CD14-positive monocyte (primary cell): ENCODE measurements around the gene BACH2. TPM values are rescaled to one million over a fixed set of nuclear protein-coding genes. Genes with fewer than 3 reads are reported as not detected.

Source experiments
- DNase-seq, 3 donors: peaks; one replicate each; pipeline ENCODE4 v3.0.0-alpha.2; 2011 to 2022
- H2AFZ ChIP-seq: 2 replicates; pipeline ENCODE4 v1.6.0; 2012; ENCODE audit warnings: mild to moderate bottlenecking, low read depth, low read length, inconsistent platforms; ENCODE audit not compliant: insufficient read depth, poor library complexity, severe bottlenecking
- H3K27ac ChIP-seq, 2 donors: 1 replicate in 1 of 2; 2 replicates in 1 of 2; pipeline ENCODE4 v1.5.1; 2012 to 2013; ENCODE audit warnings: low read length in 2 of 2, control low read depth in 1 of 2, inconsistent platforms in 1 of 2, low read depth in 1 of 2, mild to moderate bottlenecking in 1 of 2
- H3K27me3 ChIP-seq, 2 donors: one replicate each; pipeline versions ENCODE4 v1.6.0 to v1.6.1; 2011 to 2013; ENCODE audit warnings: low read length in 2 of 2; ENCODE audit not compliant: control insufficient read depth in 2 of 2, insufficient read depth in 2 of 2
- H3K36me3 ChIP-seq, 2 donors: replicated peaks in 1 of 2; 1 replicate in 1 of 2; 2 replicates in 1 of 2; pipeline versions ENCODE4 v1.5.1 to v1.6.1; 2012 to 2013; ENCODE audit warnings: low read length in 2 of 2, control low read depth in 1 of 2, inconsistent platforms in 1 of 2, mild to moderate bottlenecking in 1 of 2; ENCODE audit not compliant: insufficient read depth in 2 of 2, control insufficient read depth in 1 of 2
- H3K4me1 ChIP-seq, 2 donors: 1 replicate in 1 of 2; 2 replicates in 1 of 2; pipeline versions ENCODE4 v1.5.1 to v1.6.1; 2012 to 2013; ENCODE audit warnings: low read length in 2 of 2, control low read depth in 1 of 2, inconsistent platforms in 1 of 2, mild to moderate bottlenecking in 1 of 2, moderate library complexity in 1 of 2; ENCODE audit not compliant: insufficient read depth in 2 of 2, control insufficient read depth in 1 of 2
- H3K4me2 ChIP-seq: replicated peaks from 2 replicates; pipeline ENCODE3; 2012; ENCODE audit warnings: low read length, moderate library complexity, mild to moderate bottlenecking; ENCODE audit not compliant: poor library complexity, severe bottlenecking; ENCODE audit errors: extremely low read depth
- H3K4me3 ChIP-seq, 3 experiments: fragments of 200-600 bp in 1 of 3; sonication (generic) in 1 of 3; replicated peaks in 1 of 3; 1 replicate in 2 of 3; 2 replicates in 1 of 3; pipeline ENCODE4 v1.5.1; 2011 to 2013; ENCODE audit warnings: low read length in 3 of 3, mild to moderate bottlenecking in 3 of 3, control low read depth in 2 of 3, low read depth in 2 of 3, inconsistent platforms in 1 of 3, moderate library complexity in 1 of 3
- H3K79me2 ChIP-seq: 2 replicates; pipeline ENCODE4 v1.6.0; 2012; ENCODE audit warnings: mild to moderate bottlenecking, control low read depth, inconsistent platforms, low read length, moderate library complexity; ENCODE audit not compliant: insufficient read depth
- H3K9ac ChIP-seq: 2 replicates; pipeline ENCODE4 v1.6.0; 2017; ENCODE audit warnings: low read length, mild to moderate bottlenecking; ENCODE audit not compliant: insufficient read depth, poor library complexity, severe bottlenecking
- H3K9me3 ChIP-seq, 2 donors: replicated peaks in 1 of 2; 1 replicate in 1 of 2; 2 replicates in 1 of 2; pipeline versions ENCODE4 v1.5.1 to v1.6.1; 2012 to 2013; ENCODE audit warnings: low read length in 2 of 2, control low read depth in 1 of 2; ENCODE audit not compliant: control insufficient read depth in 1 of 2, insufficient read depth in 1 of 2
- H4K20me1 ChIP-seq: 2 replicates; pipeline ENCODE4 v1.6.0; 2012; ENCODE audit warnings: mild to moderate bottlenecking, low read length, control low read depth, moderate library complexity; ENCODE audit not compliant: insufficient read depth
- H3K27ac Mint-ChIP-seq, 7 donors: one replicate each; pipeline ENCODE4 v1.8.0; 2020; ENCODE audit warnings: mild to moderate bottlenecking in 7 of 7, mixed read lengths in 7 of 7, moderate library complexity in 6 of 7, inconsistent platforms in 2 of 7
- H3K27me3 Mint-ChIP-seq, 3 donors: one replicate each; pipeline ENCODE4 v1.8.0; 2021 to 2022; ENCODE audit warnings: low read depth in 3 of 3, mild to moderate bottlenecking in 3 of 3, mixed read lengths in 3 of 3, moderate library complexity in 3 of 3, inconsistent platforms in 1 of 3
- H3K36me3 Mint-ChIP-seq, 2 donors: one replicate each; pipeline ENCODE4 v1.8.0; 2020; ENCODE audit warnings: mixed read lengths in 2 of 2, inconsistent platforms in 1 of 2, mild to moderate bottlenecking in 1 of 2
- H3K4me1 Mint-ChIP-seq: one replicate; pipeline ENCODE4 v1.8.0; 2020; ENCODE audit warnings: mild to moderate bottlenecking, mixed read lengths
- H3K4me3 Mint-ChIP-seq, 2 donors: one replicate each; pipeline ENCODE4 v1.8.0; 2020; ENCODE audit warnings: mild to moderate bottlenecking in 2 of 2, mixed read lengths in 2 of 2, moderate library complexity in 1 of 2
- H3K9me3 Mint-ChIP-seq, 7 donors: one replicate each; pipeline ENCODE4 v1.8.0; 2020 to 2022; ENCODE audit warnings: mixed read lengths in 7 of 7, mild to moderate bottlenecking in 6 of 7, moderate library complexity in 6 of 7, inconsistent platforms in 2 of 7
- WGBS: methylation state at CpG from one replicate; pipeline ENCODE4 v1.1.5; 2013; ENCODE audit warnings: missing lambda C conversion rate; ENCODE audit not compliant: insufficient coverage; 5-methylcytosine and 5-hydroxymethylcytosine counted together
- intact Hi-C, 2 donors: fragments of 100-400 bp; cut with micrococcal nuclease; formaldehyde crosslinking; loops; one replicate each; pipeline versions ENCODE4 v1.15.0 to v1.15.1; 2023
- polyA plus RNA-seq, 3 donors: library from polyadenylated mRNA; depleted of rRNA in 1 of 3; unstranded in 2 of 3; stranded (reverse) in 1 of 3; fragments of 300-500 nt in 2 of 3; fragments of >200 nt in 1 of 3; fragmentation: Illumina TruSeq in 2 of 3; gene quantifications; 1 replicate in 2 of 3; 2 replicates in 1 of 3; pipeline ENCODE4 v1.2.3, GENCODE V29; 2012 to 2021
- TF ChIP-seq, protein P1 (sequence below): fragments of 200-600 bp; IDR thresholded peaks from one replicate; pipeline ENCODE4 v1.8.0; 2022; ENCODE audit warnings: antibody characterized with exemption, mild to moderate bottlenecking

Gene BACH2
- polyA plus RNA-seq, 3 donors = 0.04 to 0.09 (median 0.05) TPM

DNA sequence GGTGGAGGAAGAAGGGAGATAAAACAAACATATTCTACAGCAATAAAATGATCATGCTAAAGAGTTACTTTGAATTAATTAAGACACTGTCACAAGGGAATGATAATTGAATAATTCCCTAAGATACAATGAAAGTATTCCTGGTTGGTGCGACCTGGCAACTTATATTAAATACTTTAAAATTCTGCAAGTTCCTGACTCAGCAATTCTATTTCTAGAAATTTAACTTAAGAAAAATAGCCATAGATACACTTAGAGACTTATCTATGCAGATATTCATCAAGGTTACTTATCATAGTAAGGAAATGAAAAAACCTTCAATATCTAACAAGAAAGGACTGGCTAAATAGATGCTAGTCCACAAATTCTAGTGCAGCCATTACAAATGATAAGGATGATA lies 156.0 kb downstream of the BACH2 start:
- Histone ChIP-seq H3K36me3 (no peaks in the 10 kb centered on the region), H4K20me1 (no peaks in the 10 kb centered on the region), H3K9me3 (no peaks in the 10 kb centered on the region), H3K27me3 (no peaks in the 10 kb centered on the region), H3K79me2 (no peaks in the 10 kb centered on the region), H3K4me1 (peaks cover 11 to 14% of the 10 kb centered on the region in 2 donors), H3K27ac (no peak overlapping the region), H3K9ac (no peak overlapping the region), H2AFZ (no peak overlapping the region), H3K4me3 (no peak overlapping the region), H3K4me2 (no peak overlapping the region)
- H3K4me1 Mint-ChIP-seq = peaks cover 26% of the 10 kb centered on the region
- H3K9me3 Mint-ChIP-seq = no peaks in the 10 kb centered on the region
- TF ChIP-seq, protein P1, sequence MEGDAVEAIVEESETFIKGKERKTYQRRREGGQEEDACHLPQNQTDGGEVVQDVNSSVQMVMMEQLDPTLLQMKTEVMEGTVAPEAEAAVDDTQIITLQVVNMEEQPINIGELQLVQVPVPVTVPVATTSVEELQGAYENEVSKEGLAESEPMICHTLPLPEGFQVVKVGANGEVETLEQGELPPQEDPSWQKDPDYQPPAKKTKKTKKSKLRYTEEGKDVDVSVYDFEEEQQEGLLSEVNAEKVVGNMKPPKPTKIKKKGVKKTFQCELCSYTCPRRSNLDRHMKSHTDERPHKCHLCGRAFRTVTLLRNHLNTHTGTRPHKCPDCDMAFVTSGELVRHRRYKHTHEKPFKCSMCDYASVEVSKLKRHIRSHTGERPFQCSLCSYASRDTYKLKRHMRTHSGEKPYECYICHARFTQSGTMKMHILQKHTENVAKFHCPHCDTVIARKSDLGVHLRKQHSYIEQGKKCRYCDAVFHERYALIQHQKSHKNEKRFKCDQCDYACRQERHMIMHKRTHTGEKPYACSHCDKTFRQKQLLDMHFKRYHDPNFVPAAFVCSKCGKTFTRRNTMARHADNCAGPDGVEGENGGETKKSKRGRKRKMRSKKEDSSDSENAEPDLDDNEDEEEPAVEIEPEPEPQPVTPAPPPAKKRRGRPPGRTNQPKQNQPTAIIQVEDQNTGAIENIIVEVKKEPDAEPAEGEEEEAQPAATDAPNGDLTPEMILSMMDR = no peak
- no peaks in the 10 kb centered on the region for H3K36me3 Mint-ChIP-seq
- WGBS = no CpG with 5 or more reads among the region's 1 CpG
- no peak overlapping the region for H3K27ac Mint-ChIP-seq
- no peak overlapping the region for H3K4me3 Mint-ChIP-seq
- peaks cover 0 to 2% (median 0%) of the 10 kb centered on the region in 3 donors for H3K27me3 Mint-ChIP-seq
- DNase-seq = no peak
- intact Hi-C loops = no loop called here

DNA sequence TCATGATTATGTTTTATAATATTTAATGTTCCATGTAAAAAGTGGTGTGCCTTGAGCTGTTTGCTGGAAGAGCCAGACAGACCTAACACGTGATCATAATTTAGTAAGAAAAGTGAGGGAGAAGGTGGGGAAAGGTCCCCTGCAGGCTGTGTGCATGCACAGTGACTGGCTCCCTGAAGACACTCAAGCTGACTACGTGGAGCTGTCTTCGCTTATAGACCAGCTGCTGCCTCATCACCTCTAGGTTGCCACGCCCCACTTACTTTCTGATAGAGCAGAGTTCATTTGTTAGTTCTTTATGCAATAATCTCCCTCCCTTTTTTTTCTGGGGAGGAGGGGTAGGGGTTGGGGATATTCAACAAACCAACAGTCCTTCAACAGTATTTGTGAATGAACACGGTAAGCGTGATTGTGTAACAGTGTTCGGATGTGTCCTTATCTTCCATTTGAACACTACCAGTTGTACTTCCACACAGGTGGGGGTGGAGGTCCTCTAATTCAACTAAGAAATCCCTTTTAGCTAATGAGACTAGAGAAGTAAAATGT lies 157.3 kb downstream of the BACH2 start:
- Histone ChIP-seq H3K79me2 (no peaks in the 10 kb centered on the region), H4K20me1 (no peaks in the 10 kb centered on the region), H3K9ac (no peak overlapping the region), H3K4me1 (peaks cover 16 to 20% of the 10 kb centered on the region in 2 donors), H3K27ac (no peak overlapping the region), H3K4me2 (no peak overlapping the region), H3K4me3 (no peak overlapping the region), H2AFZ (no peak overlapping the region), H3K9me3 (no peaks in the 10 kb centered on the region), H3K36me3 (no peaks in the 10 kb centered on the region), H3K27me3 (no peaks in the 10 kb centered on the region)
- H3K4me1 Mint-ChIP-seq = peaks cover 34% of the 10 kb centered on the region
- TF ChIP-seq, protein P1 = no peak
- WGBS = 100% methylated on average over 1 of the region's 7 CpGs
- H3K27me3 Mint-ChIP-seq = peaks cover 0 to under 1% (median 0%) of the 10 kb centered on the region in 3 donors
- no peaks in the 10 kb centered on the region for H3K9me3 Mint-ChIP-seq
- peak overlapping the region in 2 of 7 donors; percentile 44 to 52 for H3K27ac Mint-ChIP-seq
- intact Hi-C loops = no loop called here
- H3K4me3 Mint-ChIP-seq = no peak overlapping the region
- no peak for DNase-seq
- H3K36me3 Mint-ChIP-seq = no peaks in the 10 kb centered on the region
